ENCODE results near the gene ABCB8.
A peak's percentile ranks its signal among the peaks of the same experiment; 100 is the strongest.

The ABCB8 gene

GRCh38 chr7:151075978-151076426 lies 47.8 kb downstream of the ABCB8 start:
- no peak for DNase-seq

GRCh38 chr7:151076863-151077704 lies 48.8 kb downstream of the ABCB8 start:
- DNase-seq: peak in 2 of 3 donors; percentile 31 to 59

GRCh38 chr7:151077705-151078232 lies 49.5 kb downstream of the ABCB8 start:
- no peak for DNase-seq

DNA sequence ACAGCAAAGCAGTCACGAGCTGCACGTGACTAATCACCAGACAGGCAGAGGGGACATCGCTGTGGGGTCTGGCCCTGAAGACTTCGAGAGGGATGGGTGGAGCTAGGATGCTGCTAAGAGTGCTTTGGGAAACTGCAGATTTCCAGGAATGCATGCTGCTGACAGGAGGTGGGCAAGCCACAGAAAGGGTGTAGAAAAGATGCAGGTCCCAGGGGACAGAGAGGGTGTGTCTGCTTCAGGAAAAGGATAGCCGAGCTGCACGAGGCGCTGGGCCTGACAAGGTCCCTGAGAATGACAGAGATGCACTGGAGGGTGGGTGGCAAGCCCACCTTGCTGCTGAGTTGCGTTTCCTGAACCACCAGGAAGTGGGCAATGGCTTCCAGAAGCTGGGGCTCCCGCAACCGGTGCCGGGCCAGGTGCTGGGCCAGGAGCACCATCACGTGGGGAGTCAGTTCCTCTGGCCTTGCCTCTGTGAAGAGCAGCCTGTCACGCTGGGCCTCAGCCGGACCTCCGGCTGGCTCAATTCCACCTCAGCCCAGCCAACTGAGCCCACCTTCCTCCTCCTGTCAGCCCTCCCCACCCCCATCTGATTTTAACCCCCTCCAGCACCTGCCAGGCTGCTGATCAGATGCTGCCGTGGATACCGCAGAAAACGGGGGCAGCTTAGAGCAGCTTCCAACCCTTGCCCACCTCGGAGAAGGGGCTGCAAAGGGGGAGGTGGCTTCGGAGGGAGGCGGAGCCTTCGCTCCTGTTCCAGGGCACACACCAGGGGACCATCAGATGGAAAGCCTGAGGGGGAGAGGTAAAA lies 50.2 kb downstream of the ABCB8 start:
- no peak for DNase-seq

GRCh38 chr7:151079199-151079910 lies 51.1 kb downstream of the ABCB8 start:
- DNase-seq: no peak

DNA sequence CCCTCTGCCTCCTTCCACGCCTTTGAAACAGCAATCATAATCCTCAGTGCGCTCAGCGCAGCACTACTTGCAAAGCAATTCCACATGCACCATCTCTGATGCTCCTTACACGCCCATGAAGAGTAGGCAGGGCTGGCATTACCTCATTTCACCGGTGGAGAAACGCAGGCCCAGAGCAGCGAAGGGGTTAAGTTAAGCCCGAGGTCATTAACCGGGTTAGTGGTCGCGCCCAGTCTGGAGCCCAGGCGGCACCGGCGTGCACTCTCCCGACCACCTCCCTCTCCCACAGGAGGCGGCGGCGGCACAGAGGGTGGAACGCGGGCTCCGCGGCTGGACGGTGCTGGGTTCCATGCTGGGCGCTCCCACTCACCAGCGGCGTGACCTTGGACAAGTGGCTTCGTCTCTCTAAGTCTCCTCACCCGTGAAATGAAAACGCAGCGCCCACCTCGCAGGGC lies 51.8 kb downstream of the ABCB8 start:
- DNase-seq: peak in 1 of 3 donors; percentile 16

DNA sequence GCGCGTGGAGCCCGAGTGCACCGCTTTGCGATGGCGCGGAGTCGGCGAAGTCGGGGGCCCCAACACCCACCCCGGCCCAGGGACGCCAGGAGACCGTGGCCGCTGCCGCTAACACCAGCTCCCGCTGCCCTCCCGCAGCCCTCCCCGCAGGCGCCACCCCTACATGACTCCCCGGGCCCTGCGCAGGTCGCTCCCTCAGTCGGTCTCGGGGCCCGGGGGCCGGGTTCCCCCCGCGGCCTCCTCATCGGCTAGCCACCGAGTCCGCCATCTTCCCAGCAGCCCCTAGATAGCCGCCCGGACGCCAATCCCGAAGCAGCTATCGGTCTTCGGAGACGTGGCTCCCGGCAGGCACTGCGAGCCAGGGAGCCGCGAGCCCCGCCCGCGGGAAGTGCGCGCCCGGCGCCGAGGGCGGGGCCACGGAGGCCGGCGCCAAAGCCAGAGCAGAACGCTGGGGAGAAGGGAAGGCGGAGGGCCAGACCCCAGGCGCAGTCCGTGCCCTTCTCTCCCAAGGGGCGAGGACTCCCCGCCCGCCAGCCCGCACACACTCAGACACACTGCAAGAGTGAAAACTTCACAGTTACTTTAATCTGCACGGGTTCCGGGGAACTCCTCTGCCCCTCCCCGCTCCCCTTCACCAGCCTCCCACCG lies 52.4 kb downstream of the ABCB8 start, which contains the start of gene FASTK:
TSS of gene FASTK (minus strand) at position 288 of the 648 bp plus-strand sequence. CDS start at position 245, 43 bp downstream.
- peak; percentile 93 to 97 (median 95) for DNase-seq

GRCh38 chr7:151081170-151082101 lies 53.2 kb downstream of the ABCB8 start:
- DNase-seq: no peak

DNA sequence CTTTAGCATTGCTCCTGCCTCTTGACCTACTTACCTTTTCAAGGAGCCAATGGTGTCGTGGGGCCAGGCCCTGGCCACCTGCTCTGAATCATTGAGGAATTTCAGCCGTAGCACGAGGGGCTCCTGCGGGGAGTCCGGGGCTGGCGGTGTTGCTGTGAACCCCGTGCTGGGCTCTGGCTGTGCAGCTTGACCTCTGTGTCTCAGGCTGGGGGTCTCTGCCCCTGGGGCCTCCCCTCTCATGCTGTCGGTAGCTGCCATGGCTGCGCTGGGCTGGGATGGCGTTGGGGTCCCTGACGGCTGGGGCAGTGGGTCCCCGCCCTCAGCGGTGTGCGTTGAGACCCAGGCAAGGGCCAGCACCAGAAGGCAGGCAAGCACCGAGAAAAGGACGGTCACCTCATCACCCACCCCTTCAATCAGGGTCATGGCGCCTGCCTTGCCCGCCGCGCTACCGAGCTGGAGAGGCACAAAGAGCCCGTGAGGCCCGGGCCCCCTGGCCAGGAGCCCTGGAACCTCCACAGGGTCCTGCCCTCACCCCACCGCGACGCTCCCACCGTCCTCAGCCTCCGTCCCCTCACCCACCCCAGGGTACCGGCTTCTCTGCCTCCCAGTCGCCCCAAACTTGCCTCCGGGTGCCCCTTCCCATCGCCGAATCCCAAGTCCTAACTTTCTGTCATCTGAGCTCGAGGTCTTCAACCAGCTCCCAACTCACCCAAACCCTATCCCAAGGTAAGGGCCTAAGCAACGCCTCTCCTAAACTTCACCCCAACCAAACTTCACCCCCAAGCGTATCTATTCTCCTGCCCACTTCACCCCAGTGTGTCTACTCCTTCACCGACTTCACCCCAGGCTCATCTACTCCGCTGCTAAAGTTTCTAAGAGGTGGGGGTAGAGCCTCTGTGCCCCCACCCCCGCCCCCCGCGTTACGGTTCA lies 54.2 kb downstream of the ABCB8 start:
- no peak for DNase-seq

DNA sequence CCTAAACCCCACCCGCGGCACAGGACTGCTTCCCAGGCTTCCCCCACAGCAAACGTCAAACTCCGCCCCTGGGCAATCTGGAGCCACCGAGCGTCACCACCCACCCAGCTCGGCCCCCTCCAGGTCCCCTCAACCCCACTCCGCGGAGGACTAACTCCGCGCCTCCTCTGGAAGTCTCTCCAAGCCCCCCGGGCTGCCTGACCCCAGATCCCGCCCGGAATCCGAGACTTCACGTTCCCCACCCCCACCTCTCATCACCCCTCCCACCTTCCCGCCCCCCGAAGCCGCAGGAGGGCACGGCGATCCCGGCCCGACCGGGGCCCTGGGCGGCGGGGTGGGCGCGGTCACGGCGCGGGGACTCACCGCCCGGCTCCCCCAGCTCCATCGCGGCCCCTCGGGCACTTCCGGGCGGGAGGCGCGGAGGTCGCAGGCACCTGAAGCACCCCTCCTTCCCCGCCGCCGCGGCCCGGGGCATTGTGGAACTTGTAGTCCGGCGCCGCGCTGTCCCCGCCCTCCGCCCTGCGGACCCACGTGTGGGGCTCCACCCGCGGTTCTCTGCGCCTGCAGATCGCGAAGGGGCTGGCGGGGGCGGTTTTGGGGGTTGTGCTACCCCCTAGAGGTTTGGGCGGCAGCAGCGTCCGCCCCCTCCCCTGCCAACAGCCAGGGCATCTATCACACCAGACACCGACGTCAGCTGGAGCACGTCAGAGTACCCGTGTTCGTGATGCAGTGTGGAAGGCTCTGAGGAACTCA lies 55.0 kb downstream of the ABCB8 start, which contains the start of gene TMUB1:
TSS of gene TMUB1 (minus strand) at position 423 of the 753 bp plus-strand sequence. CDS start 930 bp downstream, outside the sequence.
- DNase-seq: peak; percentile 72 to 91 (median 79)

DNA sequence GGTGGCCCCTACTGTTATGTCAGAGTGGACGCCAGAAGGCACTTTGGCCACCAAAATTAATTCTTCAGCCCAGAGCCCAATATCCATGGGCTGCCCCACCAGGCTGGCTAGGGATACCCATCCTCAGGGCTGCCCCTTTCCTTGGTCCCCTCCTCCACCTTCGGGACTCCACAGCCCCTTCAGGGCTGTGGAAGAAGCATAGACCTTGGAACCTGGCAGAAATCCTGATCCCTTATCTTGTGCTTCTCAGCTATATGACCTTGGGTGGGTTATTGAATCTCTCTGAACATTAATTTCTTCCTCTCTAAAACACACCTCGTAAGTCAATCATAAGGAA lies 55.5 kb downstream of the ABCB8 start:
- DNase-seq: no peak

- no peak for DNase-seq
Measured at GRCh38 chr7:151085329-151085690, 57.1 kb downstream of the ABCB8 start.

- peak; percentile 87 to 94 (median 88) for DNase-seq
Measured at GRCh38 chr7:151085691-151086620, 57.7 kb downstream of the ABCB8 start, which contains the start of gene AGAP3. Gene AGAP3 (plus strand): TSS chr7:151086475. CDS start chr7:151086742, 267 bp downstream.

- peak; percentile 35 to 47 (median 36) for DNase-seq
Measured at GRCh38 chr7:151086802-151087244, 58.6 kb downstream of the ABCB8 start.

GRCh38 chr7:151087245-151088018 lies 59.2 kb downstream of the ABCB8 start:
- peak; percentile 75 to 91 (median 78) for DNase-seq

DNA sequence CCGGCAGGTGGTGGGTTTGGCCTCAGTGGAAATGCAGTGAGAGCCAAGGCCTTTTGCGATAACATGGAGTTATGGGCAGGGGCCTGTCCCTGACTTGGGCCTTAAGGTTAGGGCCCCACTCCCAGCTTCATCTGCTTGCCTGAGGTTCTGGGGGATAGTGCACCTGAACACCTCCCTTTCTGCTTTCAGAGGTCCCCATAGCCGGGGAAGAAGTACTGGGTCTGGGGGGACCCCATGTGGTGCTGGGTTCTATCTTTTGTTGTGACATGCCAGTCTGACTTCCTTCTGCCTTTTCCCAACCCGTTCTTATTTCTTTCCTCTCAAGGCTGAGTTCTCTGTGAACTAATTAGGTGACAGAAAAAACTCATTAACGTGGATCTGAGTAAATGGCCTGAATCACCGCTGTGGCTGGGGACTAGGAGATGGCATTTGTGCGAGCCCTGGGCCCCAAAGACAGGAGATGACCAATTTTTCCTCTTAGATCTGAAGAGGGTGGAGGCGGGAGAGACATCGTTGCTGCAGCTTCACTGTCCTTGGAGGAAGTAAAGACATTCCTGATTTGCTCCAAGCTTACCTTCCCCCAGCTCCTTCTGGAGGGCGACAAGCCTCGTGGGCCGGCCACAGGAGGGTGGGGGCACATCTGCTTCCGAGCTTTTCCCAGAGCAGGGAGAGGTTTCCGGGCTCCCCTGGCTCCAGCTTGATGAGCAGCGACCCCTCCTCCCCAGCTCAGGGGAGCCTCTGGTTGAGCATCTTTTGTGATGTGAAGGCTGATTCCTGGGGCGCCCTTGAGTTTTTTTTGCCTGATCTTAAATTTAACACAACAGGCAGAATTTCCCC lies 60.0 kb downstream of the ABCB8 start:
- DNase-seq: peak; percentile 68 to 75 (median 69)
